ENCODE results near the gene SLC4A2.

DNA sequence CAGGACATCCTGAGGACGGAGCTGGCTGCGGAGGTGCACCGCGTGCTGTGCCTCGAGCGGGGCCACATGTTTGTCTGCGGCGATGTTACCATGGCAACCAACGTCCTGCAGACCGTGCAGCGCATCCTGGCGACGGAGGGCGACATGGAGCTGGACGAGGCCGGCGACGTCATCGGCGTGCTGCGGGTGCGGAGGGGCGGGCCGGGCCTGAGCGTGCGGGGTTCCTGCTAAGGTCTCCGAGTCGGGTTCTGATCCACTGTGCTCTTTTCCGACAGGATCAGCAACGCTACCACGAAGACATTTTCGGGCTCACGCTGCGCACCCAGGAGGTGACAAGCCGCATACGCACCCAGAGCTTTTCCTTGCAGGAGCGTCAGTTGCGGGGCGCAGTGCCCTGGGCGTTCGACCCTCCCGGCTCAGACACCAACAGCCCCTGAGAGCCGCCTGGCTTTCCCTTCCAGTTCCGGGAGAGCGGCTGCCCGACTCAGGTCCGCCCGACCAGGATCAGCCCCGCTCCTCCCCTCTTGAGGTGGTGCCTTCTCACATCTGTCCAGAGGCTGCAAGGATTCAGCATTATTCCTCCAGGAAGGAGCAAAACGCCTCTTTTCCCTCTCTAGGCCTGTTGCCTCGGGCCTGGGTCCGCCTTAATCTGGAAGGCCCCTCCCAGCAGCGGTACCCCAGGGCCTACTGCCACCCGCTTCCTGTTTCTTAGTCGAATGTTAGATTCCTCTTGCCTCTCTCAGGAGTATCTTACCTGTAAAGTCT lies 45.5 kb upstream of the SLC4A2 start:
- TF ChIP-seq, protein P1, sequence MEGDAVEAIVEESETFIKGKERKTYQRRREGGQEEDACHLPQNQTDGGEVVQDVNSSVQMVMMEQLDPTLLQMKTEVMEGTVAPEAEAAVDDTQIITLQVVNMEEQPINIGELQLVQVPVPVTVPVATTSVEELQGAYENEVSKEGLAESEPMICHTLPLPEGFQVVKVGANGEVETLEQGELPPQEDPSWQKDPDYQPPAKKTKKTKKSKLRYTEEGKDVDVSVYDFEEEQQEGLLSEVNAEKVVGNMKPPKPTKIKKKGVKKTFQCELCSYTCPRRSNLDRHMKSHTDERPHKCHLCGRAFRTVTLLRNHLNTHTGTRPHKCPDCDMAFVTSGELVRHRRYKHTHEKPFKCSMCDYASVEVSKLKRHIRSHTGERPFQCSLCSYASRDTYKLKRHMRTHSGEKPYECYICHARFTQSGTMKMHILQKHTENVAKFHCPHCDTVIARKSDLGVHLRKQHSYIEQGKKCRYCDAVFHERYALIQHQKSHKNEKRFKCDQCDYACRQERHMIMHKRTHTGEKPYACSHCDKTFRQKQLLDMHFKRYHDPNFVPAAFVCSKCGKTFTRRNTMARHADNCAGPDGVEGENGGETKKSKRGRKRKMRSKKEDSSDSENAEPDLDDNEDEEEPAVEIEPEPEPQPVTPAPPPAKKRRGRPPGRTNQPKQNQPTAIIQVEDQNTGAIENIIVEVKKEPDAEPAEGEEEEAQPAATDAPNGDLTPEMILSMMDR (conservative IDR thresholded peaks at IDR 0.05; ENCODE audit: low read length) = no peak
- no peak for TF ChIP-seq EZH2phosphoT487 (IDR thresholded peaks at IDR 0.05; ENCODE audit: borderline replicate concordance, low read depth, low read length)

All from OCI-LY7 (cell line).